ENCODE data around the gene TCIRG1.

TCIRG1 gene

DNA sequence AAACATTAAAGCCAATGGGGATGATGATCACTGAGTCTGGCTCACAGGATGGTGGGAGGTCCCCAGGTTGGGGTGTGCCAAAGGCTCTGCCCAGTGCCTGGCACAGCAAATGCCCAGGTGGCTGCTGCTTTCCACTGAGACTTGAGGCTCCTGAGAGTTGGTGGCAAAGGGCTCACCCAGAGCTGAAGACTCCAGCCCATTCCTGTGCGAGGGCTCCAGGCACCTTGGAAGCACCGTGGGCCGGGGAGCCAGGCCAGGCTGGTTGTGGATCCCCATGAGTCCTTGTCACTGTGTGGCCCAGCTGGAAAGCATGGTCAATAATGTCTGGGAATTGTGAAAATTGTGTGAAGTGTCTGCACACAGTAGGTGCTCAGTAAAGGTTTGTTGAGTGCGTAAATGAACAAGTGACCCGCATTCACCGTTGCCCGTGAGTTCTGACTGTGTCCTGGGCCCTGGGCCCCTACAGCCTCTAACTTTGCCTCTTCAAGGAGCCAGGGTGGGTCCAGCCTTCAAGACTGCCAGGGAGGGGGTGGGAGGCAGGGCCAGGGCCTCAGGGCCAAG is 32.1 kb upstream of the TCIRG1 start:
- DNase-seq (ENCODE audit: low read depth in 2 of 2, low spot score in 1 of 2): no peak

DNA sequence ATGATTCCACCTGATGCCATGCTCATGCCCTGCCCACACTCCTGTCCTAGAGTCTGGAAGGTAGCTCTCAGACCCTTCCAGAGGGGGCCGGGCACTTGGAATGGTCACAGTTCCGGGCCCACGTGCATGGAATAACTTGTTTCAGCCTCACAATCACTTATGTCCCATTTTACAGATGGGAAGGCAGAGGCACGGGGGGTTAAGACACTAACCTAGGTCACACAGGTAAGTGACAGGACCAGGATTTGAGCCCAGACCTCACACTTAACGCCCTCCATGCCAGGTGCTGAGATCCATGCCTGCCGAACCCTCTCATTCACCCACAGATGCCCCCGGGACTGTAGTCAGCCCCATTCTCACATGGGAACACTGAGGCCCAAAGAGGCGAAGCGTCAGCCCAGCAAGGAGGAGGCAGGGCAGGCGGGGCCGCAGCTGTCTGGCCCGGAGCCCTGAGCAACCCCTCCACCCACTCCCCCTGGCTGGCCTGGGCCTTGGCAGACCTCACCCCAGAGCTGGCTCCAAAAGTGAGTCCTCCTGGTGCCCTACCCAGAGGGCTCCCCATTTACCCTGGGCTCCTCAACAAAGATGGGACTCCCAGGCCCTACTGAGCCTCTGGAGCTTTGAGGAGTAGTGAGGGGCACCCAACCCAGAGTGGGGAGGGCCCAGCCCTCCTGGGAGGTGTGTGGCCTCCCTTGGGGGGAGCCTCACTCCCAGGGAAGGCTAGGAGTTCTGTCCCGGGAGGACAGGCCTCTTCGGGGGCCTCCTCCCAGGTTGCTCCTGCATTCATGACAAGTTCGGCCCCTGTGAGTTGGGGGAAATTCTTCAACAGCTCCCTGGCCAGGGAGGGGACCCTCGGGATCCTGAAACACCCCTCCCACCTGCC is 31.1 kb upstream of the TCIRG1 start:
- DNase-seq (ENCODE audit: low read depth in 2 of 2, low spot score in 1 of 2): no peak

DNA sequence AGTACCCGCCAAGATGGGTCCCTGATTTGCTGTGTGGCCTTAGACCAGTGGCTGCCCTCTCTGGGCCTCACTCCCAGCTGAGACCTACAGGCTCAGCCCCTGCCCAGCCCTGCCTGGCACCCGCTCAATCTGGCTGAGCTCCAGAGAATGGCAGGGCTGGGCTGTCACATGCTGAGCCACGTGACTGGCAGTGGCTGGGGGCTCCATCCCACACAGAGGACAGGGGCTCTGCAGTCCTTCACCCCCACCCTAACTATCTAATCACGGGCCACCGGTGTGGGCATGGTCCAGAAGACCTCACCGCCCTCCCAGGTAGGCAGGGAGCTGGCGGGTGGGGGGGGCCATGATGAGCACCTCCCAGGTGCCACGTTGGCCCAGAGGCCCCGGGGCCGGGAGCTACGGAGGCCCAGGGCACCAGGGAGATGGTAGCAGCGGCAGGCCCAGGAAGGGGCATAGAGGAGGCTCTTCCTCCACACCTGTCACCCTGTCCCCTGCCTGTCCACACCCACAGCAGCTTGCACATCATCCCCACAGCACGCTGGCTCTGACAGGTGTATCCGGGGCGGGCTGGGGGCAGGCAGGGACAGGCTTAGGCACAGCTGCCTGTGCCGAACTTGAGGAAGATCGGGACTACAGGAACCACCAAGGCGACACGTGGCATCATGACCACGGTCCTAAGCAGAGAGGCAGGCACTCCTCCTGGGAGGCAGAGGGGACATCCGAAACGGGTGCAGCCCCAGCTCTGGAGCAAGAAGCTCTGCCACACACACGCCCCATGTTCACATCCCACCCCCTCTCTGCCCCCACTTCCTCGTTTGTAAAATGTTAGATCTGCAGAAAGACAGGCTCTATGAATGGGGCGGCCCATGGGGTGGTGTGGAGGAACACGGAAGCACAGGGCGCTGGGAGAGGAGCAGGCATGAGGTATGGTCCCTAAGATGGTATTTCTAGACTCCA is 30.2 kb upstream of the TCIRG1 start:
- no peak for DNase-seq (ENCODE audit: low read depth in 2 of 2, low spot score in 1 of 2)

DNA sequence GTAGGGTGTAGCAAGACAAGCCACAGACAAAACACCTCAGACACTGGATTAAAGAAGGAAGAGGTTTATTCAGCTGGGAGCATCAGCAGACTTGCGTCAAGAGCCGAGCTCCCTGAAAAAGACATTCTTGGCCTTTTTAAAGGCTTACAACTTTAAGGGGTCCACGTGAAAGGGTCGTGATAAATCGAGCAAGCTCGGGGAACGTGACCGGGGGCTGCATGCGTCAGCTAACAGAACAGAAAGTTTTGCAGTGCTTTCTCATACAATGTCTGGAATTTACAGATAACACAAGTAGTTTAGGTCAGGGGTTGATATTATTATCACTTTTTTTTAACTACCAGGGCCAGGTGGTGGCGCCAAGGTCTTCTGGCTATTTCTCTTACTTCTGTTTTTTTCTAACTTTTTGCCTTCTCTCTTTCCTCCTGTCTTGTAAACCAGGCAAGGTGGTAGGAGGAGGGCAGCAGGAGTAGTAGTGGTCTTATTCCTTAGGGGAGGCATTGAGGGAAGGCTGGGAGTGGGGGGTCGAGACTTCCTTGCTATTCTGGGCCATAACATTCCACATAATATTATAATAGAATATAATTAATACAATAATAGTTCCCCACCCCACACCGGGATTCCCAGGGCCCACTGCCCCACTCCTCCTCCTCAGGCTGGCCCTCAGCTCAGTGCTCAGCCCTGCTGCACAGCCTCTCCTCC is 29.3 kb upstream of the TCIRG1 start:
- no peak for DNase-seq (ENCODE audit: low read depth in 2 of 2, low spot score in 1 of 2)

DNA sequence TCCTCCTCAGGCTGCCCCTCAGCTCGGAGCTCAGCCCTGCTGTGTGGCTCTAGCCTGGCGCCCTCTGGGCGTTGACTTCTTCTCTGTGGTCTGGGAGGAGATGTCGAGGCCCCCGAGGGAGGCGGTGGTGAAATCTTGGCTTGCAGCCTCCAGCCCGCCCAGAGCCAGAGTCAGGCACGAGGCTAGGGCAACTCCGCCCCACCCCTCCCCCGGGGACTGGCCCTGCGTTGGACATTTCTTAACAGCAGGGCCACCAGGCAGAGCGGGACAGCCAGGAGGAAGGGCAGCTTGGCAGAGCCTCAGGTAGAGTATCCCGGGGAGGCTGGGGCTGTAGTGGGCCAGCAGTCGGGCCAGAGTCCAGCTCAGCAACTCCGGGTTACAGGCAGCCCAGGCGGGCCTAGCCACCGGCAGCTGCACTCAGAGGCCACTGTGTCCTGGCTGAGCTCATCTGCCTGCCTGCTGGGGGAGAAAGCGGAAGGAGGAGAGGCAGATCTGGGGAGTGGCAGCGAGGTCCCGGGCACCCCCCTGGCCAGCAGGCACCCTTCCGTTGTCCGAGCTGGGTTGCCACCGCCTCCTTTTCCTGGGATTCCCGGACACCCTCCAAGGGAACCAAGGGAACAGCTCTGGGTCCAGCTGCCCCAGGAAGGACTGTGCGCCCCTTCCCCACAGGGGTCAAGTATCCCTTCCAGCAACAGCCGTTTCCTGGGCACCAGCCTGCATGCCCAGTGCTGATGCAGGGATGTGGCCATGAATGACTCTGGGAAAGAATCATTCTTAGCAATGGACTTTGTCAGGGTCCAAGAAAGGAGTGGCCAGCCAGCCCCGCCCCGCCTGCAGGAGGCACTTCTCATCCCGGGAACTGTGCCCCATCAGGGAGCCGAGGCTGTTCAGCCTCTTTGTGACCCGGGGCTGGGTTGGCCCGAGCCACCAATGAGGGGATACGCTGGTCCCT is 28.5 kb upstream of the TCIRG1 start, which contains the start of gene ALDH3B1:
Gene ALDH3B1 (plus strand): TSS at position 238 of the 952 bp plus-strand sequence. CDS start 4,971 bp downstream, outside the sequence.
- no peak for DNase-seq (ENCODE audit: low read depth in 2 of 2, low spot score in 1 of 2)

DNA sequence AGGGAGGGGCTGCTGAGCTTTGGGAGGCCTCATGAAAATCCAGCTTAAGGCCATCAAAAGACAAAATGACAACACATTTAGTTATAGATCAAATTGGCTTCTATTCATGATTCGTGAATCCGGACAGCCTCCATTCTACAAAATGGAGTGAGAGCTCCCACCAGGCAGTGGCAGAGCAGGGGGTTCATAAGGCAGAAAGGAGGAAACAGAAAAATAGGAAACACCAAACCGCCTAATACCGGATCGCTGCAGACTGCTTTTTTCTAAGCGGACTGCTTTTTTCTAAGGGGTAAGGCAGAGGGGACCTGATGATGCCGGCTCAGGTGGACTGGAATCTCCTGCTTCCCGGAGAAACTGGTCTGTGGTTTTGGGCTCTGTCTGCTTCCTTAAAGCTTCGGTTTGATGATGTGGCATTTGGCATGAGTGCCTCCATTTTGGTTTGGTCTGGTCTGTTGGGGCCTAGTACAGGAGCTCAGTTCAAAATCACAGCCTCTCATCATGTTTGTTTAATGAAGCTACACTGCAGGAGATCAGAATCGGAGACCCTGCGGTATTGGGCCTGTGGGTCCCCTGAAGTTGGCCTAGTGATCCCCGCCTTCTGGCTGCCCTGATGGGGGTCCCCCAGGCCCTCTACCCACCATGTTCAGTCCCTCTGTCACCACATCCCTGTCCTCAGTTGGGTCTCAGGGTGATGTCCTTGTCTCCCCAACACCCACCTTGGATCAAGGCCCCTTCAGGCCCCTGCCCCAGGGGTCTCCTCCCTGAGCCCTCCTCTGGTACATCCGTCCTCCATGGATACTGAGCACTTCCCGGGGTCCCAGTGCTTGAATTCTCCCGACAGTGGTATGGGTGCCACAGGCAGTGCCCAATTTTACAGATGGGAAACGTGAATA is 27.5 kb upstream of the TCIRG1 start:
- DNase-seq (ENCODE audit: low read depth in 2 of 2, low spot score in 1 of 2): no peak

DNA sequence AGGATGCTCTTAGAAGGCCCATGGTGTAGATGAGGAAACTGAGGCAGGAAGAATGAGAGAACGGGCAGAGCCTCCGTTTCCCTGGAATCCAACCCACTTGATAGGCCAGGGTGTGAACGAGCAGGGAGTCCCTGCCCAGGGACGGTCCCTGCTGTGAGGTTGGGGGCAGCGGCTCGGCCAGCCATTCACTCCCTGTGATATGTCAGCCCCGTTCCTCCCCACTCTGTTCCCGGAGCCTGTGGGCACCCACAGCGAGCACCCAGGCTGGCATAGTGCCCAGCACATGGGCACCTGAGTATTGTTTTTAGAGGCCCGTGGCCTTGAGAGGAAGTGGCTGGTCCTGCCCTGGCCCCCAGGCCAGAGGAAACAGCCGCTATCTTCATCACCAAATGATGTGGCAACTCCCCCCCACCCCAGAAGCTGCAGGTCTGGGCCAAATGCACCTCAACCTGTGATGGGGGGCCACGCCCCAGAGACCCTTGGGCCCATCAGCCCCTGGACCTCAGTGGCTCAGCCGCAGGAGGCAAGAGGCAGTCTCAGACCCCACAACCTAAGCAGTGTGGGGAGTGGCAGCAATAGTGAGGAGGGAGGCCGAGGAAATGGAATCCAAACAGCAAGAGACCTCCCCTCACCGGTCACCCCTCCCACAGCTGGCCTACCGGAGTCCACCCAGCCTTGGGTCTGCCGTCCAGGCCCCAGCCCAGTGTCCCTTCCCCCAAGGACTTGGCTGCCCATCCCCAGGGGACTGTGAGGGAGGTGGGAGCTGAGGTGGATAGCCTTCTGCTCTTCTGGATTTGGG is 26.6 kb upstream of the TCIRG1 start:
- DNase-seq (ENCODE audit: low read depth in 2 of 2, low spot score in 1 of 2): no peak

DNA sequence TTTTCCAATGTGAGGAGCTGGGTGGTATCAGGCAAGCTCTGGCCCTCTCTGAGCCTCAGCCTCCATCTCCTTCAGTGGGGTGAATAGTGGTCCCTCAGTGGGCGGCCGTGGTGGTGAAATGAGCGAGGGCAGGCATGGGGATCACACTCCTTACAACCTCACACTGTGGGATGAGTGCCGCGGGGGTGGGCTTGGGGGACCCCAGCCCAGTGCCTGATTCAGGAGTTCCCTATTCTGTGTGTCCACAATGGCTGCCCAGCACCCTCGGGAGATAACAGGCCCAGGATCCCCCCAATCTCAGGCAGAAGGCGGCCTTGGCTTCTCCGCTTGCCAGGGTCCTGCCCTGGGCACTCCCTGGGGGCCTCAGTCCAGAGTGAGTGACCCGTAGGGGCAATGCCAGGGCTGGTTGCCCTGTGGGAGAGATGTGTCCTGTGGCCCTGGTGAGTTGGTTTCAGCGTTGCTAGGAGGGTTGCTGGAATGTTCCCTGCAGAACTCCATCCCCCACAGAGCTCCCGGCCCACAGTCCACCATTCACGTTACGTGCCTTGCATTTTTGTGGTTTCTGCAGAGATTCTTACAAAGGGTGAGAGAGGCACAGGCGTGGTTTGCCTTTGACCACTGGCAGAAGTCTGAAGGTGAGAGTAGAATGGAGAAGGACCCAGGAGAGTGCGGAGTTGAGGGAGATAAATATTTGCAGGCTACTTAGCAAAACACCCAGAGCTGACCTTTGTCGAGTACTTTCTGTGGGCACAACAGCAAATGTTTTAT is 25.8 kb upstream of the TCIRG1 start:
- DNase-seq (ENCODE audit: low read depth in 2 of 2, low spot score in 1 of 2): no peak

DNA sequence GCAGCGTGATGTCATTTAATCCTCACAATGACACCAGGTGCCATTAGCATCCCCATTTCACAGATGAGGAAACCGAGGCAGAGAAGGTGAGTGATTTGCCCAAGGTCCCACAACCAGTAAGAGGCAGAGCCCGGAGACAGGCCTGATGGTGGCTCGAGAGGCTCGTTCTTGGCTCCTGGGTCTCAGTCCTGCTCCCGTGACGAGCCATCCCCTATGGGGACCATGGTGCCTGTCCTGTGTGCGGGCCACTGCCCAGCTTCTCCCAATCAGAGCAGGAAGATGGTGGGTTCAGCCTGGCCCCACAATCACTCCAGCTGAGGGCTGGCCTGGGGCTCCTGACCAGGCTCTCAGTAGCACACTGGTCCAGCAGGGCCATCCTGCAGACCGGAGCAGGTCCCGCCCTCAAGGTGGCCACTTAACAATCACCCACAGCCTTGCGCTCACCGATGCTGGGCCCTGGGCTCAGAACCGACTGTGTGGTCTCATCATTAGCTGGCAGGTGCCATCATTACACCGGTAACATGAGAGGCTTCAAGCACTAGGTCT is 25.1 kb upstream of the TCIRG1 start:
- DNase-seq (ENCODE audit: low read depth in 2 of 2, low spot score in 1 of 2): no peak

DNA sequence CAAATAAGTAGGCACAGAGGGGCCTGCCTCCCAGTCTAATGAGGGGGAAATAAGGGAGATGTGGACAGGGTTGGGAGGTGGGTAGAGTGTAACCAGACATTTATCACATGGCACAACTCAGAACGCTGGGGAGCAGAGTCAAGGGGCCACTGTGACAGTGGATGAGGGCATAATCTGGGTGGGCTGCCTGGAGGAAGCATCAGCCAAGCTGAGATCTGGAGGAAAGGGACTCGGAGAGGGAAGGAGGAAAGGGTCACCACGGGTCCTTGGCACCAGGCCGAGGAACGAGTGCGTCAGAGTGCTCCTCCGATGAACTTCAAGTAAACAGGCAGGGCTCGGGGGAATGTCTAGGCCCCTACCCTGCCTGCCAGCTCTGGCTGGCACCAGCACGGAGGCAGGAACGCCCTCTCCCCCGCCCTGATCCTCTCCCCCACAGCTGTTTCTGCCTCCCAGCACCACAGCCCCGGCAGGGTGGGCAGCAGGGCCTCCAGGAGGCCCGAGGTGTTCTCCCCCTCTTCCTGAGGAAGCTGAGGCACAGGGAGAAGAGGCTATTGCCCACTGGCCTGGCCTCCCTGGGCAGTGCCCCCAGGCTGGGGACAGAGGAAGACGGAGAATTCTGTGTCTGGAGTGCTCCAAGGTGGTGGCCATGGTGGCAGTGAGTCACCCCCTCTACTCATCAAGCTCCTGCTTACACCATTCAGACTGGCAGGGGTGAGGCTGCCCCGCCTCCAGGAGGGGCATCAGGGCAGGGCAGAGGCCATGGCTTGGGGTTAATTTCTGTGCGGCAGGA is 24.5 kb upstream of the TCIRG1 start:
- no peak for DNase-seq (ENCODE audit: low read depth in 2 of 2, low spot score in 1 of 2)

DNA sequence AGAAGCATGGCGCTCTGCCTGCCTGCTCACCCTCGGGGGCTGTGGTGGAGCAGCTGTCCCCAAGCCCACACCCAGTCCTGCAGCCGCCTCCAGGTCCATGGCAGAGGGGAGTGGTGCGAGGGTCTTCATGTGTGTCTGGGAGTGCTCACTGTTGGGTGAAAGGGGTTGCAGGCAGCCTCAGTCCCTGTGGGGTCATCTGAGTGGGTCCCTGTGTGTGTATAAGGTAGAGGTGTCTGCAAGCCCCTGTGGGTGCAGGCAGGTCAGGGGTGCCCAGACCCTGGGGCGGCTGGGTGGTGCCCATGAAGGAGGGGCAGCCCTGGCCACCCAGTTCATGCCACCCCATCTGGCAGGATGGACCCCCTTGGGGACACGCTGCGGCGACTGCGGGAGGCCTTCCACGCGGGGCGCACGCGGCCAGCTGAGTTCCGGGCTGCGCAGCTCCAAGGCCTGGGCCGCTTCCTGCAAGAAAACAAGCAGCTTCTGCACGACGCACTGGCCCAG is 23.8 kb upstream of the TCIRG1 start:
- no peak for DNase-seq (ENCODE audit: low read depth in 2 of 2, low spot score in 1 of 2)

DNA sequence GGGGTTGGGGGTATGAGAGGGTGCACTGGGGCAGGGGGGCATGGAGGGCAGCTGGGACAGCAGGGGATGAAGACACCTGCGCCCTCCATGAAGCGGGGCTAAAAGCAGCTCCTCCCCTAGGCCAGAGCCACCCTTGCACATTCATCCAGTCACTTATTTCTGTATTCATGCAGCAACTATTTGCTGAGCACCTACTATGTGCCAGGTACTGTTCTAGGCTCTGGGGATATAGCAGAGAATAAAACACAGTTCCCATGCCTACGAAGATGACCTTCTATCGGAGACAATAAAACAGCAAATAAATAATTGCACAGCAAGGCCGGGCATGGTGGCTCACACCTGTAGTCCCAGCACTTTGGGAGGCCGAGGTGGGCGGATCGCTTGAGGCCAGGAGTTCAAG is 23.4 kb upstream of the TCIRG1 start:
- DNase-seq (ENCODE audit: low read depth in 2 of 2, low spot score in 1 of 2): no peak

DNA sequence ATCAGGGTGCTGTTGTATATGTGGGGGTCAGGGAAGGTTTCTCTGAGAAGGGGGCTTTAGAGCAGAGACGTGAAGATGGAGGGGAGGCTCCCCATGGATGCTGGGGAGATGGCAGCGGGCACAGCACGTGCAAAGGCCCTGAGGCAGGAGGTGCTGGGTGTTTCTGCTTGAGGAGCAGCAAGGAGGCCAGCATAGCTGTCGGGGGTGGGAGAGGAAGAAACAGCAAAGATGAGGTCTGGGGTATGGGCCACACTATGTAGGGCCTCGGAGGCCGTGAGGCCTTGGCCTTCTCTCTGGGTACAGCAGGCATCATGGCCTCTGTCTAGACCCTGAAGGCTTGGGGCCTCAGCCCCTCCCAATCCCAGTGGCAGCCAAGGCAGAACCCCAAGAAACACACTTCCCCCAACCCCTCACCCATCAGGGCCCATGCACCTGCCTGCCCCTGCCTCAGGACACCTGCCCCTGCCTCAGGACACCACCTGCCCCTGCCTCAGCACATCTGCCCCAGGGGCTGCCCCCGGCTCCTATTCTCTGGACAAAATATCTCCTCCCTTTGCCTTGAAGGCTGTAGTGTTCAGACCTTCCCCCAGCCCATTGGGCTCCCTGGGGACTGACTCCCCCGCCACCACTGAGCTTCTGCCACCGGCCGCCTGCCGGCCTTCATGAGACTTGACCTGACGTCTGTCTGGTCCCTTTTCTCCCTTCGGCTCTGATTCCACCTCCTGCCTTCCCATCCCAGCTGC is 22.5 kb upstream of the TCIRG1 start:
- DNase-seq (ENCODE audit: low read depth in 2 of 2, low spot score in 1 of 2): no peak

DNA sequence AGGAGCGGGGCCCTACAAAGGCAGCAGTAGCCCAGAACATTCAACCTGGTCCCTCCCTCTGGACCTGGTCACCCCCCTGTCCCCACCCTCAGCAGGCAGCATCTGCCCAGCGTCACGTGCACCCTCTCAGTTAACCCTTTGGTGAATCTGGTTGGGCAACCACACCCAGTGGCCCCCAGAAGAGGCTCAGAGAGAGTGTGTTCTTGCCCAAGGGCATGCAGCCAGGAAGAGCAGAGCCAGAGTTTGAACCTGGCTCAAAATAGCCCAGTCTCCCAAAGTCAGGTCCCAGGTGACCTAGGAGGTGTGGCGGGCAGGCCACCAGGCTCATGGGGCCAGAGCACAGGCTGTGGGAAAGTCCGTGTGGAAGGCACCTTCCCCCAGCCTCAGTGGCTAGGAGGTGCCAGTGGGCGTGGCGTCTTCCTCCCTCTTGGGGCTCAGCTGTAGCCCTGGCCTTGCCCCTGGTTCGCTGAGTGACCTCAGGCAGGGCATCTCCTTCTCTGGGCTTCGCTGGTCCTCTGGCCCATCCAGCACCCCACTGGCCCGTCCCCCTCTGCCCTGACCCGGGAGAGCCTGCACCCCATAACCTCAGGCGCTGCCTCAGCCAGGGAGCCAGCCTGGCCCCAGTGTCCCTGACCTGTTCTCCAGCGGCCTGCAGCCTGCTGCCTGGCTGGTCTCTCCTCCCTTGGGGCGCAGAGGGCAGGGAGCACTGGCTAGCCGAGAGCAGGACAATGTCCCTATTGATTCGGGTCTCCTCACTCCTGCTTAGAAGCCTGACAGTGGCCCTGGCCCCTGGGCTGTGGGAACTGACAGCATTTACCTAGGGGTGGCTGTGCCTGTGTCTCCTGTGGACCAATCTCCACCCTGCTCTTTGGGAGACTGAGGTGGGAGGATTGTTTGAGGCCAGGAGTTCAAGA is 21.7 kb upstream of the TCIRG1 start:
- DNase-seq (ENCODE audit: low read depth in 2 of 2, low spot score in 1 of 2): no peak

Data from stimulated activated CD8-positive, alpha-beta memory T cell treated with anti-CD3 and anti-CD28 coated beads, Interleukin-4, amount 100 ng/mL, for 1 hour (primary cell).